IPS DF 4.7 (cell line): ENCODE results near the gene EEIG1.

Experiments
- DNase-seq: peaks from one replicate; pipeline ENCODE4 v3.0.0-alpha.2; 2013; ENCODE audit warnings: low spot score; ENCODE audit errors: extremely low read depth

EEIG1 gene

GRCh38 chr9:127942216-127943010 lies 38.4 kb downstream of the EEIG1 start:
- no peak for DNase-seq

- DNase-seq, result no peak
Observed at GRCh38 chr9:127941961-127942215, 38.9 kb downstream of the EEIG1 start.

GRCh38 chr9:127941062-127941960 lies 39.5 kb downstream of the EEIG1 start:
- DNase-seq, result no peak

- DNase-seq, result no peak
Observed at GRCh38 chr9:127940593-127940992, 40.2 kb downstream of the EEIG1 start.

GRCh38 chr9:127938298-127938690 lies 42.5 kb downstream of the EEIG1 start:
- no peak for DNase-seq

- peak; percentile 71 for DNase-seq
Observed at GRCh38 chr9:127937388-127938297, 43.1 kb downstream of the EEIG1 start, which contains the start of gene DPM2. Gene DPM2 (minus strand): TSS chr9:127937854. CDS start chr9:127937820, 34 bp downstream.

GRCh38 chr9:127937056-127937387 lies 43.8 kb downstream of the EEIG1 start:
- DNase-seq, result no peak

GRCh38 chr9:127936347-127936852 lies 44.4 kb downstream of the EEIG1 start:
- no peak for DNase-seq

- DNase-seq, result no peak
Observed at GRCh38 chr9:127935765-127936221, 45.0 kb downstream of the EEIG1 start.

GRCh38 chr9:127934986-127935385 lies 45.8 kb downstream of the EEIG1 start:
- DNase-seq, result no peak

- DNase-seq, result no peak
Observed at GRCh38 chr9:127934248-127934647, 46.5 kb downstream of the EEIG1 start.

GRCh38 chr9:127931092-127931881 lies 49.5 kb downstream of the EEIG1 start:
- no peak for DNase-seq
